Fibroblast of pulmonary artery (primary cell): ENCODE data around the gene INTS2.
"Not testable (repeated sequence)": the region's sequence is repeated elsewhere in the genome, so short reads cannot be mapped to it uniquely, and the experiment has no call there.

Experiments
- DNase-seq: peaks from one replicate; pipeline ENCODE4 v3.0.0-alpha.2; 2010; ENCODE audit warnings: low read depth
- H3K4me3 ChIP-seq: replicated peaks from 2 replicates; pipeline ENCODE4 v1.5.1; 2011; ENCODE audit warnings: low read depth, mild to moderate bottlenecking, control low read depth, low read length, moderate library complexity
- TF ChIP-seq, protein P1 (sequence below): IDR thresholded peaks from 2 replicates; pipeline ENCODE4 v1.5.1; 2011; ENCODE audit warnings: mild to moderate bottlenecking, control low read depth, low read length, inconsistent platforms; ENCODE audit errors: missing control alignments

Gene INTS2

GRCh38 chr17:61926826-61927207, 965 bp downstream of the INTS2 start:
- TF ChIP-seq, protein P1, sequence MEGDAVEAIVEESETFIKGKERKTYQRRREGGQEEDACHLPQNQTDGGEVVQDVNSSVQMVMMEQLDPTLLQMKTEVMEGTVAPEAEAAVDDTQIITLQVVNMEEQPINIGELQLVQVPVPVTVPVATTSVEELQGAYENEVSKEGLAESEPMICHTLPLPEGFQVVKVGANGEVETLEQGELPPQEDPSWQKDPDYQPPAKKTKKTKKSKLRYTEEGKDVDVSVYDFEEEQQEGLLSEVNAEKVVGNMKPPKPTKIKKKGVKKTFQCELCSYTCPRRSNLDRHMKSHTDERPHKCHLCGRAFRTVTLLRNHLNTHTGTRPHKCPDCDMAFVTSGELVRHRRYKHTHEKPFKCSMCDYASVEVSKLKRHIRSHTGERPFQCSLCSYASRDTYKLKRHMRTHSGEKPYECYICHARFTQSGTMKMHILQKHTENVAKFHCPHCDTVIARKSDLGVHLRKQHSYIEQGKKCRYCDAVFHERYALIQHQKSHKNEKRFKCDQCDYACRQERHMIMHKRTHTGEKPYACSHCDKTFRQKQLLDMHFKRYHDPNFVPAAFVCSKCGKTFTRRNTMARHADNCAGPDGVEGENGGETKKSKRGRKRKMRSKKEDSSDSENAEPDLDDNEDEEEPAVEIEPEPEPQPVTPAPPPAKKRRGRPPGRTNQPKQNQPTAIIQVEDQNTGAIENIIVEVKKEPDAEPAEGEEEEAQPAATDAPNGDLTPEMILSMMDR = no peak
- no peak for DNase-seq
- H3K4me3 ChIP-seq = peak overlapping the region; percentile 92

- not testable (repeated sequence) for DNase-seq, H3K4me3 ChIP-seq
These were observed 12.6 kb downstream of the INTS2 start for GRCh38 chr17:61915162-61915561.

- TF ChIP-seq, protein P1 = no peak
- no peak for DNase-seq
- no peak overlapping the region for H3K4me3 ChIP-seq
These were observed 19.3 kb downstream of the INTS2 start for GRCh38 chr17:61908292-61909037.

DNA sequence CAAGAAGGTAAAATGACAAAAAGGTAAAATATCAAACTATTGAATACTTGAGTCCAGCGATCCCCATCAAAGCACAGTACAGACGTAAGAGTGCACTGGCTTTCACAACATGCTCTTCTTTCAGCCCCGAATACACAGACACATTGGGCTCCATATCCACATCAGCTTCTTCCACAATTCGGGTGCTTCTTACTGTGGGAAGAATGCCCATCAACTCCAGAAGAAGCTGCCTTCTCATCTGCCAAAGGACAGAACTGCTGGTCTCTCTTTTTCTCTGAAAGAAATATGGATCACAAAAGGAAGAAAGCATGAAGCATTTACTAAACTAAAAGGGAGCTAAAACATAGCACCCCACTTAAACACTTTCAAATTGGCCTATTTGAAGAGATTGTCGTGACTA, 20.4 kb downstream of the INTS2 start:
- no peak overlapping the region for H3K4me3 ChIP-seq
- TF ChIP-seq, protein P1 = no peak
- DNase-seq = no peak

- H3K4me3 ChIP-seq = no peak overlapping the region
- no peak for DNase-seq
- TF ChIP-seq, protein P1 = no peak
These were observed 23.6 kb downstream of the INTS2 start for GRCh38 chr17:61904094-61904710.

GRCh38 chr17:61903251-61903650, 24.5 kb downstream of the INTS2 start:
- no peak overlapping the region for H3K4me3 ChIP-seq
- TF ChIP-seq, protein P1 = no peak
- no peak for DNase-seq

DNA sequence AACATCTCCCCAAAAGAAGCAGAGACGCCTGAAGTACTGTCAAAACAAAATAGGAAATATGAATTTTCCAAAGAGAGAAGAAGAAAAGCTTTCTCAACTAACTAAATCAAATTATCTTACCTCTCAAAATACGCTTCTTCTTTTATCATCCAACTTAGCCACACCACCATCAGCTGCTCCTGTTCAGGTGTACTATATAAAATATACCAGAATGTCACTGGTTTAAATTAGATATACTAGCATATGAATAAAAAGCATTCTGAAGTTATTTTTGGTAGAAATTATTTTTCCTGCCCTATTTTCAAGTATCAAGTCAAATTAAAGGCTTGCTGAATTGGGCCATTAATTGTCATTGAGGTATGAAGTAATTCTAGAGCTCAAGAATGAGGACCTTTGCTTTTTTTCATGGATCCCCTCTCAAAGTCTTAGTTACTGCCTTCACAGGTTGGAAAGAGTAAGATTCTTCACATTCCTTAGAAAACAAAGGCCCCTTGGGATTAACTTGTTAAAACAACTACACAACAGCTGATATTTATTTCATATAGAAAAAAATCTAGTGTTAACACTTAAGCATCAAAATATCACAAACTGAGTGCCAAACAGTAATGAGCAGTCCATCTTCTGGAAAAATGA, 30.1 kb downstream of the INTS2 start:
- TF ChIP-seq, protein P1 = no peak
- H3K4me3 ChIP-seq = no peak overlapping the region
- DNase-seq = no peak
